ENCODE data around the gene PRDM4.
"Not testable (repeated sequence)": the region's sequence is repeated elsewhere in the genome, so short reads cannot be mapped to it uniquely, and the experiment has no call there.

Gene PRDM4

DNA sequence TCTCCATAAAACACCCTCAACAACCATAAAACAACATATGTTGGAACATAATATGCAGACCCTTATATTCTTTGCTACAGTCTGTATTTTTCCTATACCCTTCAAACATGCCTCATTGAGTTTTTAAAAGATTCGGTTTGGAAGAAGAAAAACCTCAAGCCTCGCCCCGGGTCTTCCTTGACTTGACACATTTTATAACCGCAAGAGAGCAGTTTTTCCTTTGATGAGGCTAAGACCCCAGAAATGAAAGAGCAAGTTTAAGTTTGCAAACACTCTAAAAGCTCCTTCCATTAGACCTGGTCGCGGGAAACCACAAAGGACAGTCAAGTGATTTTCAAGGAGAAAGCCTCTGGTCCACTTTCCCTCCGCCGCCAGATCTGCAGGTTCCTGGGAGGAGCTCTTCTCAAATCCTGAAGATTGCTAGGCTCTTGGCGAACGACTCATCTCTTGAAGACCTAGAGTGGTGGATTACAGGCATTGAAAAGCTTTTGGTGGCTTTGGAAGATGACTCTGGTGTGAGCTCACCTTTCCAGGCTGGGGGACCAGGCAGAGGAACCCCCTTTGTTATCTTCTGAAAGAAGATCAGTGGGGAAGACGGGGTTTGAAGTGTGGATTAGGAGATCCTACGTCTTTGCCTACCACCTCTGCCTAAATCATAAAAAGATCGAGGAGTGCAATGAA lies 13.6 kb upstream of the PRDM4 start, which contains the start of gene ASCL4:
ASCL4 (plus strand) TSS at position 356 of the 681 bp plus-strand sequence. CDS start 515 bp downstream, outside the sequence.
- no peak for DNase-seq (ENCODE audit: low read depth in 2 of 2)

DNA sequence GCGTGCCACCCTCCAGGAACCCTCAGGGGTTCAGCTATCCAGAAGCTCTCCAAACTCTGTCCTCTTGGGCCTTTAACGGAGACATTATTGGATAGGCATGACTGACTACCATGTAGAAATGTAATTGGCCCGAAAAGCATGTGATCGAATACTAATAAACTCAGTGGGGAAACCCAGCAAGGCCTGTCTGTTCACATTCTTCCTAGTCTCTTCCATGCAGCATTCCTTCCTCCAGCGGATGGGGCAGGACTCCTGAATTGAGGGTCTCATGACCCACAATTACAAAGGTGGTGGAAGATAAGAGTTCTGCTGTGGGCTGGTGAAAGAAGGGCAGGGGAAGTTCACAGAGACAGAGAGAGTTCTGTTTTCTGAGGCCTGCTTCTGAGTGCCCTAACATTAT lies 6.5 kb upstream of the PRDM4 start:
- no peak for DNase-seq (ENCODE audit: low read depth in 2 of 2)

DNA sequence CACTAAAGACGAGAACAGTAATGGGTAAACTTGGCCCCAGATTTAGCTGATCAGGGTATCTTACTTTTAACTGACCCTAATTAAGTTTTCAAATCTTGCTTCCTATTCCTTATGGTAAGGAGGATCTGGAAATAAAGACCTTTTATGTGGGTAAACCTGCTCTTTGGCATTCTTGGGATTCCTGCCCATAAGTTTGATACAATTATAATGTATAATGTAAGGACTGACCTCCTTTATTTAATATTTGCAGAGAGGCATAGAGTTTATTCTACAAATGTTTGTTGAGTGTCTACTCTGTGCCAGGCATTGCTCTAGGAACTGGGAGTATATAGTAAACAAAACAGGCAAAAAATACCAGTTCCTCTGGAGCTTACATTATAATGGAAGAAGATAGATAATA lies 4.4 kb upstream of the PRDM4 start:
- no peak for DNase-seq (ENCODE audit: low read depth in 2 of 2)

GRCh38 chr12:107764626-107765025 lies 3.7 kb upstream of the PRDM4 start:
- no peak for DNase-seq (ENCODE audit: low read depth in 2 of 2)

DNA sequence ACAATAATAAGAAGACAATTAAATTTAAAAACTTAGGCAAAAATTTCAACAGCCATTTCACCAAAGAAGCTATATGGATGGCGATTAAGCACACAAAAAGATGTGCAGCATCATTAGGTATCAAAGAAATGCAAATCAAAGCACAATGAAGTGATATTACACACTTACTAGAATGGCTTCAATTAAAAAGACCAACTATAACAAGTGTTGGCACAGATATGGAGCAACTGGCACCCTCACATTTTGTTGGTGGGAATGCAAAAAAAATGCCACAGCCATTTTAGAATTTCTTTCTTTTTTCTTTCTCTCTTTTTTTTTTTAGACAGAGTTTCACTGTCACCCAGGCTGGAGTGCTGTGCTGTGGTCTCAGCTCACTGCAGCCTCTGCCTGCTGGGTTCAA lies 1.9 kb upstream of the PRDM4 start:
- no peak for DNase-seq (ENCODE audit: low read depth in 2 of 2)

GRCh38 chr12:107761502-107761904 lies 566 bp upstream of the PRDM4 start:
- no peak for DNase-seq (ENCODE audit: low read depth in 2 of 2)

DNA sequence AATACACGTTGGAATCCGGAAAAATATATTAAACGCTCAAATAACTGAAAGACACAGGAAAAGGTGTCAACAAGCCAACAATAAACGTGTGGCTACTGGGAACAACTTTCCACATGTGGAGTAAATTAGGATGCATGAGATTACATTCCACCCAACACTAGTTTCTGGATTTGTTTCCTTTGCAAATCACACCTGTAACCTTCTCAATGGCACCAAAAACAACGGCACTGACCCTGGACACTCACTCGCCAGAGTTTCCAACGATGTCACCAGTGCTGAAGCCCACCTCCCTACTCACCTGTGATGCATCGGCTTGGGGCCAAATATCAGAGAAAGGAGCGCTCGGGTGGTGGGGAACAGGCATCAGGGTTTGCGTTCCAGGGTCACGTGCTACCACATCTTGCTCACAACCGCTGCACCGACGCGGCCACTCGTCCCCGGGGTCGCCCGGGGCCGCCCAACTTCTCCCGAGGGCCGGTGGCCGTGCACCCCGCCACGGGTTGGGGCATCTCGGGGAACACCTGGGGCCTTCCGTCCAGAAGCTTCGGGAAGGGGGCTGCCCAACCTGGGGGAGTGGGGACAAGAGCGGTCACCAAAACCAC lies 629 bp downstream of the PRDM4 start:
- no peak for DNase-seq (ENCODE audit: low read depth in 2 of 2)

DNA sequence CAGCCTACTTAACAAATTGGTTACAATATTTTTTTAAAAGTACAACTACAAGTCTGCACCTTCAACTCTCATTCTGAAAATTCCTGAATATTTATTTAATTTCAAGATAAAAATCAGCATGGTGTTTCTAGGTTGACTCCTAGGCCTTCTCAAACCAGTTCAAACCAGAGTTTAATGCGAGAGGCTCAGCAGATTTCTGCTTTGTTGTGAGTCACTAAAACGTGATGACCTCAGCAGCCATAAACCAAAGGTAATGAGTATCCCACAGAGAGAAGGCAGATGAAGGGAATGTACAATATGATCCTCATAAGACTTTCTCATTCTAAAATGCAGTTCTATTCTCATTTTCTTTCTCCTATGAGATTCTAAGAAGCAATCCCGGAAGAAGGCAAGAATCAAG lies 1.5 kb downstream of the PRDM4 start:
- no peak for DNase-seq (ENCODE audit: low read depth in 2 of 2)

DNA sequence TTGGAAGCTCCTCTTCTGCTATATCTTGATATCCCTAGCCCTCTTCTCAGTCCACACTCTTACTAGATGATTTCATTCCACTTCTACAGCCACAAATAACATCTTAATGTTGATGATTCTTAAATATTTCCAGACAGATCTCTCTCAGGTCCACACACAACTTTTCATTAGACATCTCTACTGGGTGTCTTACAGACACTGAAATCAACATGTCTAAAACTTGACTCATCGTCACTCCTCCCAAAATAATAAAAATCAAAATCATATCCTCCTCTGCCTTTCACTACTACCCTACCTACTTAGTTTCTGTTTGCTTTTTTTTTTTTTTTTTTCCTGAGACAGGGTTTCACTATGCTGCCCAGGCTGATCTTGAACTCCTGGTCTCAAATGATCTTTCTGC lies 11.9 kb downstream of the PRDM4 start:
- DNase-seq (ENCODE audit: low read depth in 2 of 2), result no peak

- no peak for DNase-seq (ENCODE audit: low read depth in 2 of 2)
These were observed 12.5 kb downstream of the PRDM4 start for GRCh38 chr12:107748472-107748871.

- no peak for DNase-seq (ENCODE audit: low read depth in 2 of 2)
These were observed 24.0 kb downstream of the PRDM4 start for GRCh38 chr12:107736914-107737313.

DNA sequence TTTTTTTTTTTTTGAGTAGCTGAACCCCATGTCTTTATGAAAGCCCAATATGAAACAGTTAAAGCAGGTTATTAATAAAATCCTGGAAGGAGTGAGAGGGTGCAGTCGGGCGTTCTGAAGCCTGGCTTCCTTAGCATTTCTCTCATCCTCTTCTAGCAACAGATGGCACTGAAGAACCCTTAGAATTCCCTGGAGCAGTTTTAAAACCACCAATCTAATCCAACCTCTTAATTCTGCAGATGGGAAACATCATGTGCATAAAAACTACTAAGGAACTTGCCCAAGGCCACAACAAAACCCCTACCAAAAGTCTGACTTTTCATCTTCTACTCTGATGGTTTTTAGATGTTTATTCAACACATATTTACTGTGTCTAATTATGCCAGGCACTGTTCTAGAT lies 25.2 kb downstream of the PRDM4 start:
- DNase-seq (ENCODE audit: low read depth in 2 of 2), result no peak

- no peak for DNase-seq (ENCODE audit: low read depth in 2 of 2)
These were observed 26.8 kb downstream of the PRDM4 start for GRCh38 chr12:107734139-107734538.

DNA sequence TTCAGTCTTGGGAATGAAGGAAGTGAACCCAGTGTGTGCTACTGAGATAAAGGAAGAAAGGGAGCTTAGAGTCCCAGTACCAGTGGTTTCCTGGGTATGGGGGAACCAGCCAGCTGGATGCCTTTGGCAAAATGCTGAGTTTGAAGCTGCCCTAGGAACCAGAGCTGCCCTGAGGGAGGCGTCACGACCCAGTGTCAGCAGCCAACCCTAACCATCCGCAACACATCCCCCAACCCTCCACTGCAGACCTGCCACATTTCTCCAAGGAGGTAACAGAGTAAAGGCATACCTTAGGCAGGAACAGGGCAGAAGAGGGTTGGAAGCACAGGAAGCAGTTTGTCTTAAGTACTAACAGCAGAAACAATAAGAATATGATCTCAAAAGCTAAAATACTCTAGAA lies 28.6 kb downstream of the PRDM4 start:
- DNase-seq (ENCODE audit: low read depth in 2 of 2), result no peak

- no peak for DNase-seq (ENCODE audit: low read depth in 2 of 2)
These were observed 29.6 kb downstream of the PRDM4 start for GRCh38 chr12:107731366-107731765.

GRCh38 chr12:107730618-107731341 lies 30.2 kb downstream of the PRDM4 start:
- no peak for DNase-seq (ENCODE audit: low read depth in 2 of 2)

GRCh38 chr12:107727742-107728141 lies 33.2 kb downstream of the PRDM4 start:
- not testable (repeated sequence) for DNase-seq (ENCODE audit: low read depth in 2 of 2)

- DNase-seq (ENCODE audit: low read depth in 2 of 2), result not testable (repeated sequence)
These were observed 33.6 kb downstream of the PRDM4 start for GRCh38 chr12:107727327-107727726.

DNA sequence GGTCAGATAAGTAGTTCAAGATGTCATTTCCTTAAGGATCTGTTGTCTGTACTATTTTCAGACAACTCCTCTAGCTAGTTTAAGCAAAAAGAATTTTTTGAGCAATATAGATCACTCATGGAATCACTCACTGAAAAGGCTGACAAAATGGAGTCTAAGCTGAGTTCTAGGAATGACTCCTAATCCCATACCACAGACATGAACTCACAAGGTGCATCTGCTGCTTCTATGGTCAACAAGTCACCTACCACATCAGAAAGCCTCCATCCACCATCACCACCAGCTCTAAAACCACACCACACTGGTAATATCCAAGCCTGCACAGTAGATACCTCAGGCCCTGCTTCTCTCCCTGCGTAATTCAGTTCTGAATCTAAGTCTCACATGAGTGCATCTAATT lies 42.3 kb downstream of the PRDM4 start:
- no peak for DNase-seq (ENCODE audit: low read depth in 2 of 2)

- no peak for DNase-seq (ENCODE audit: low read depth in 2 of 2)
These were observed 45.2 kb downstream of the PRDM4 start for GRCh38 chr12:107715780-107716179.

- not testable (repeated sequence) for DNase-seq (ENCODE audit: low read depth in 2 of 2)
These were observed 55.4 kb downstream of the PRDM4 start for GRCh38 chr12:107705522-107705921.

- no peak for DNase-seq (ENCODE audit: low read depth in 2 of 2)
These were observed 56.9 kb downstream of the PRDM4 start for GRCh38 chr12:107704041-107704440.

- DNase-seq (ENCODE audit: low read depth in 2 of 2), result no peak
These were observed 58.8 kb downstream of the PRDM4 start for GRCh38 chr12:107702106-107702505.

Measured in activated CD8-positive, alpha-beta memory T cell treated with anti-CD3 and anti-CD28 coated beads for 4 hours (primary cell).